ENCODE measurements around the gene RBMS3.

RBMS3 gene

DNA sequence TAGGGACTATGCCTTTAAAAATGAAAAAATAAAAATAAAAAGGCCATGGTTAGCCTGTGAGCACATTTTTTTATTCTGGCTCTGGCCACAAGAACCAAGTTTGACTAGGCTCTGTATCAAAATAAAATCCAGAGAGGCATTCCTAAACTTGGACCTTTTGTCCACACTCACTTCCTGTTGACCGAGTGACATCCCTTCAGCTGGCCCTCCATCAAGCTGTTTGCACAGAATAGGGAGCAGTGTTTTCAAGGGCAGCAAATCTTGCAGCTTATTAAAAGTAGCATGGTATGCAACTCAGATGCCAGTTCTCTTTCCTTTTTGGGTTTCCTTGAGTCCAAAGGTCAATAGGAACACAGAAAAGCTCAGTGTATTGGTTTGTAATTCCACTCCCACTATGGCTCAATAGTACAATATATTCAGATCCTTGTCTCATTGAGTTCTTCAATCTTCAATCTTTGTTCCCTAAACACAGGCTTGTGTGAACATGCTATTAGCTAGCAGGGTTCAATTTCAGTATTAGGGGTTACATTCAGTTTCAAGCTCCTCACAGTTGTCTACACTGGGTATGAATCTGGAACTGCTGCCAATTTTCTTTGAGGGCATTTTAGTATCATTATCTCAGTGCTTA lies 244.5 kb downstream of the RBMS3 start:
- no peak overlapping the region for H3K4me3 Mint-ChIP-seq
- no peaks in the 10 kb centered on the region for H3K4me1 Mint-ChIP-seq (ENCODE audit: low read depth)
- peaks cover 2% of the 10 kb centered on the region for H3K9me3 Mint-ChIP-seq (ENCODE audit: low read depth)
- peaks cover 6% of the 10 kb centered on the region for H3K27me3 Mint-ChIP-seq
- H3K27ac Mint-ChIP-seq: no peak overlapping the region
- no peaks in the 10 kb centered on the region for H3K36me3 Mint-ChIP-seq

GRCh38 chr3:29527246-29527645 lies 246.4 kb downstream of the RBMS3 start:
- no peak overlapping the region for H3K27ac Mint-ChIP-seq
- no peak overlapping the region for H3K4me3 Mint-ChIP-seq
- H3K27me3 Mint-ChIP-seq: peaks cover 4% of the 10 kb centered on the region
- H3K36me3 Mint-ChIP-seq: no peaks in the 10 kb centered on the region
- no peaks in the 10 kb centered on the region for H3K4me1 Mint-ChIP-seq (ENCODE audit: low read depth)
- H3K9me3 Mint-ChIP-seq (ENCODE audit: low read depth): peaks cover 2% of the 10 kb centered on the region

GRCh38 chr3:29531644-29532043 lies 250.8 kb downstream of the RBMS3 start:
- Mint-ChIP-seq H3K4me3 (no peak overlapping the region), H3K27ac (no peak overlapping the region), H3K9me3 (ENCODE audit: low read depth) (no peaks in the 10 kb centered on the region), H3K27me3 (no peaks in the 10 kb centered on the region), H3K4me1 (ENCODE audit: low read depth) (no peaks in the 10 kb centered on the region), H3K36me3 (no peaks in the 10 kb centered on the region)

GRCh38 chr3:29532473-29532872 lies 251.6 kb downstream of the RBMS3 start:
- H3K9me3 Mint-ChIP-seq (ENCODE audit: low read depth): no peaks in the 10 kb centered on the region
- no peak overlapping the region for H3K27ac Mint-ChIP-seq
- H3K27me3 Mint-ChIP-seq: no peaks in the 10 kb centered on the region
- H3K36me3 Mint-ChIP-seq: no peaks in the 10 kb centered on the region
- no peak overlapping the region for H3K4me3 Mint-ChIP-seq
- H3K4me1 Mint-ChIP-seq (ENCODE audit: low read depth): no peaks in the 10 kb centered on the region

DNA sequence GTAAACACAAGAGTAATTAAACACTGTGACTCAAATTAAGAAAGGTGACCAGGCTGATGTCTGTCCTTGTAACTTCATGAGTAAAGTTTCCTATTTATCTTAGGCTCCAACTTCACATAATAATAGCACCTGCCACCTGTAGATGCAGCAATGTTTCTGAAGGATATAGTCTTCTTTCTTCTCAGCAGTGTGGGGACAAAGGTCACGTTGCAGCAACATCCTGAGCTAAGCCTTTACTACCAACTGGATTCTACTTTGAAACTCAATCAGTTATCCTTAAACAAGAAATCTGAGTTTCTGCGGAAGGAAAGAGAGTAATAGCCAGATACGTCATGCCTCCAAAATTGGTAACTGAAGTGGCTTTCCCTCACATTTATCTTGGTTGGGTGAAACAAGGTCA lies 253.1 kb downstream of the RBMS3 start:
- Mint-ChIP-seq H3K36me3 (no peaks in the 10 kb centered on the region), H3K27ac (no peak overlapping the region), H3K27me3 (no peaks in the 10 kb centered on the region), H3K4me3 (no peak overlapping the region), H3K4me1 (ENCODE audit: low read depth) (no peaks in the 10 kb centered on the region), H3K9me3 (ENCODE audit: low read depth) (no peaks in the 10 kb centered on the region)

DNA sequence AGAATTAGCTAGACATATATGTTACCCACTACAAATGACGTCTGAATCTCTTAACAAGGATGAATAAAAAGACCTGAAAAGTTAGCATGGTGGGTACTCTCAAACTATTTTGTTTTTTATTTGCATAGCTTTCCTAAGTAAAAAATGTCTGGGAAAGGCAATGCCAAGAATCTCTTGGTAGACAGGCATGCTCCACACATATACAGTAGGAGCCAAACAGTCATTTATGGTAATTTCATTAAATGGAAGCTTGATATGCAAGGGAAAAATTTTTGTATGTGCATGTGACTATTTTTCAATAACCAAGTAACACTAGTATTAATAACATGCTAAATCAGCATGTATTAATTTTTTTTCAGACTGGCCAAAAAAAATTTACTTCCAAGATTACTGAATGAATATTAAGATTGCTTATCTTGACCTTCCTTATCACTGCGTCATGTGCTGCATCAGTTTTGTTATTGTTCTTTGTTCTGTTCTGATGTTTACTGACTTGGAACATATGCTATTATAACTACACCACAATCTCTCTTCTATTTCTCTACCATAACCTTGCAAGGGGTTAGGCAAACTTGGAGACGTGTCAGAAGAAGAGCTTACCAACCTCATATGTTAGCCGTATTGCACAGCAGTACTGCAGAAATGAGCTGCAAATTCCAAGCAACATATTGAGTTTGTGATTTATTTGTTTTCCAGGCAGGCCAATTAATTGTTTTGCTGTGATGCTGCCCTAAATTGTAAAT lies 255.3 kb downstream of the RBMS3 start:
- no peaks in the 10 kb centered on the region for H3K36me3 Mint-ChIP-seq
- no peak overlapping the region for H3K4me3 Mint-ChIP-seq
- no peaks in the 10 kb centered on the region for H3K4me1 Mint-ChIP-seq (ENCODE audit: low read depth)
- H3K27ac Mint-ChIP-seq: no peak overlapping the region
- H3K9me3 Mint-ChIP-seq (ENCODE audit: low read depth): no peaks in the 10 kb centered on the region
- H3K27me3 Mint-ChIP-seq: no peaks in the 10 kb centered on the region

DNA sequence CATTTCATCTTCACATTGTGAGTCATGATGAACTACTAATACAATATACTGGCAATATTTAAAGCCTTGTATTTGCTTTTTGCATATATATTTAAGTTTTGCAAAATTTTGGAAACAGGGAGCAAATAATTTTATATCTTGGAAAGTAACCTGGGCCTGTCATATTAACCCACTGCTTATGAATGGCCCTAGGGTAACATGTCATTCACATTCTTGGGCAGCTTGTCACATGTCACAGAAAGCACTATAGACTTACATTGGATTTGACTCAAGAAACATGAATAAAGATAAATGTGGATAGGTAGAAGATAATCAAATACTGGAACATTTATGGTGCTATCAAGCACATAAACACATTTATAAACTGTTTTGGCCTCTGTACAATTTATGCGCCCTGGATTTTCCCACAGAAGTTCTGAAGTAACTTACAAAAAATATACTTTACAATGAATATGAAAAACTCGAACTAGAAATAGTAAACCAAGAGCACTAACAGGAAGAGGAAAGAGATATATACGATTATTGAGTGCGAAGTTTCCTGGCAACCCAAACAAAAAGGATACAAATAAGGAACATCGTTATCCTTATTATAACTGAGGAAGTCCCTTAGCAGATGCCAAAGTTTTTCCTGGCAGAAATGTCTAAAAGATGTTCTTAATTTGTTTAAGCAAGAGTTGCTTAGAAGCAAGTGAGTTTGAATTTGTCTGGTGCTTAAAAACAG lies 257.2 kb downstream of the RBMS3 start:
- H3K27ac Mint-ChIP-seq: no peak overlapping the region
- no peaks in the 10 kb centered on the region for H3K27me3 Mint-ChIP-seq
- H3K4me1 Mint-ChIP-seq (ENCODE audit: low read depth): no peaks in the 10 kb centered on the region
- no peak overlapping the region for H3K4me3 Mint-ChIP-seq
- H3K9me3 Mint-ChIP-seq (ENCODE audit: low read depth): no peaks in the 10 kb centered on the region
- no peaks in the 10 kb centered on the region for H3K36me3 Mint-ChIP-seq

DNA sequence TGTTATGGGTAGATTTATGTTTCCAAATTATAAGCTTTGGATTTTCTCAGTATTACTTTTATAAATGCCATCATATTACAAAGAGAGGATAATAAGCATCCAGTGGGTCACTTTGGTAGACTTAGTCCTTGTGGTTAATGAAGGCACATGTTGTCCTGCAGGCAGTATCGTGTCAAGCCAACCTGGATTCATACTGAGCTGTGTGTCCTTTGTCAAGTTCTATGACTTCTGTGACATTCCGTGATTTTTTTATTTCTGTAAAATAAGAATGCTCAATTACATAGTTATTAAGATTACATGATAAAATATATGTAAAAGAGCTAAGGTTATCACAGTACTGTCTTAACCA lies 257.7 kb downstream of the RBMS3 start:
- no peaks in the 10 kb centered on the region for H3K36me3 Mint-ChIP-seq
- H3K4me1 Mint-ChIP-seq (ENCODE audit: low read depth): no peaks in the 10 kb centered on the region
- H3K27ac Mint-ChIP-seq: no peak overlapping the region
- H3K9me3 Mint-ChIP-seq (ENCODE audit: low read depth): no peaks in the 10 kb centered on the region
- H3K4me3 Mint-ChIP-seq: no peak overlapping the region
- H3K27me3 Mint-ChIP-seq: no peaks in the 10 kb centered on the region

- H3K27ac Mint-ChIP-seq: no peak overlapping the region
- no peaks in the 10 kb centered on the region for H3K36me3 Mint-ChIP-seq
- no peaks in the 10 kb centered on the region for H3K4me1 Mint-ChIP-seq (ENCODE audit: low read depth)
- no peaks in the 10 kb centered on the region for H3K27me3 Mint-ChIP-seq
- no peaks in the 10 kb centered on the region for H3K9me3 Mint-ChIP-seq (ENCODE audit: low read depth)
- H3K4me3 Mint-ChIP-seq: no peak overlapping the region
Observed at GRCh38 chr3:29540544-29540943, 259.7 kb downstream of the RBMS3 start.

- peaks cover 1% of the 10 kb centered on the region for H3K27me3 Mint-ChIP-seq
- H3K4me3 Mint-ChIP-seq: no peak overlapping the region
- no peaks in the 10 kb centered on the region for H3K36me3 Mint-ChIP-seq
- no peaks in the 10 kb centered on the region for H3K9me3 Mint-ChIP-seq (ENCODE audit: low read depth)
- no peaks in the 10 kb centered on the region for H3K4me1 Mint-ChIP-seq (ENCODE audit: low read depth)
- H3K27ac Mint-ChIP-seq: no peak overlapping the region
Observed at GRCh38 chr3:29544701-29545363, 264.0 kb downstream of the RBMS3 start.

DNA sequence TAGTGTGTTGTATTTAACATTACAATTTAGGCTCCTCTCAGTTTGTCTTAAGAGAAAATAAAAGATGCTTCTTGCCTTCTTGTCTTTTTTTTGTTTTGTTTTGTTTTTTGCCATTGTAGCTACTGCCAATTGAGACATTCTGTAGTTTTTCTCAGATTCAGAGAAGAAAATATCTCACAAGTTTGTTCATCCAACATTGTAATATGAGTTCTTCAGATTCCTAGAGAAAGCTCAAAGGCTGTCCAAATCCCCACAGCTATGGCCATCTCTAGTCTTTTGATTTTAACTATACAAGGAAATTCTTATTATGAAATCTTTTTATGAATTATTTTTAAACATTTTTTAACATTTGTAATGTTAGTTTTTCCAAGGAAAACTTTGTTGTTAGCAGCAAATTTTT lies 264.7 kb downstream of the RBMS3 start:
- H3K27ac Mint-ChIP-seq: no peak overlapping the region
- no peak overlapping the region for H3K4me3 Mint-ChIP-seq
- no peaks in the 10 kb centered on the region for H3K9me3 Mint-ChIP-seq (ENCODE audit: low read depth)
- no peaks in the 10 kb centered on the region for H3K36me3 Mint-ChIP-seq
- no peaks in the 10 kb centered on the region for H3K4me1 Mint-ChIP-seq (ENCODE audit: low read depth)
- peaks cover 1% of the 10 kb centered on the region for H3K27me3 Mint-ChIP-seq

- no peaks in the 10 kb centered on the region for H3K9me3 Mint-ChIP-seq (ENCODE audit: low read depth)
- no peaks in the 10 kb centered on the region for H3K36me3 Mint-ChIP-seq
- H3K4me1 Mint-ChIP-seq (ENCODE audit: low read depth): peaks cover 6% of the 10 kb centered on the region
- H3K27ac Mint-ChIP-seq: no peak overlapping the region
- peaks cover 1% of the 10 kb centered on the region for H3K27me3 Mint-ChIP-seq
- H3K4me3 Mint-ChIP-seq: no peak overlapping the region
Observed at GRCh38 chr3:29552051-29552450, 271.2 kb downstream of the RBMS3 start.

GRCh38 chr3:29554566-29554965 lies 273.7 kb downstream of the RBMS3 start:
- Mint-ChIP-seq H3K36me3 (no peaks in the 10 kb centered on the region), H3K27ac (no peak overlapping the region), H3K4me1 (ENCODE audit: low read depth) (peaks cover 6% of the 10 kb centered on the region), H3K9me3 (ENCODE audit: low read depth) (no peaks in the 10 kb centered on the region), H3K4me3 (no peak overlapping the region), H3K27me3 (no peaks in the 10 kb centered on the region)

DNA sequence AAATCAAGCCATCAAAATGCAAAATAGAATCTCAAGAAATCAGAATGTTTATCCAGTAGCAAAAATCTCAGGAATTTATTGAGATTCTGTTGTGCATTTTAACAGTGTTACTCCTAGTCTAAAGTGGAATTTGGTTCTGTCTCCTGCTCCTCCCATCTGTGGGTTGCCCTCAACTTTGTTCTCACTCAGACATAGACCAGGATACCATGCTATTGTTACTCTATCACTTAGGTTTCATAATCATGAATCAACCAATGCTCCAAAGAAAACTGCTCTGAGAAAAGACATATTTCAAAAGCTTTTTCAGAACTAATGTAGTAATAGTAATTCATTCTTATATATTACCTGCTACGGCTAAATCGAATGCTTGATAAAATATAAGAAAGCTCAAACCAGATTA lies 274.7 kb downstream of the RBMS3 start:
- Mint-ChIP-seq H3K4me3 (no peak overlapping the region), H3K4me1 (ENCODE audit: low read depth) (peaks cover 6% of the 10 kb centered on the region)

DNA sequence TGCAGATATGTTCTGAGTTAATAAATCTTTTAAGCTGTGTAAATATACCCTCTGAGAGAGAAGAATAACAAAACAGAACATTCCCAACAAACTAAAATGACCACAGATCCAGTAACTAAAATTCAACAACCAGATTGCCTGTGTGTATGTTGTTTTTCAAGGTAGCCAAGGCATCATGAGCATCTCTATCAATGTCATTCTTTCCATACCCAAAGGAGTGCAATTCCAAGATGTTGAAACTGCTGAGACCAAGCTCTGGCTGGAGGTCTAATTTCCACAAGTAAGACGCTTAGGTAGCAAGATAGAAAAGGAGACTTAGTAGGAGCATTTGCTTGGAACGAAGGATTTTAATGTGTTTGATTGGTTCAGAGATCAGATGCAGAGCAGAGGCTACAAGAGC lies 276.3 kb downstream of the RBMS3 start:
- H3K36me3 Mint-ChIP-seq: no peaks in the 10 kb centered on the region
- H3K4me3 Mint-ChIP-seq: no peak overlapping the region
- H3K27ac Mint-ChIP-seq: no peak overlapping the region
- H3K4me1 Mint-ChIP-seq (ENCODE audit: low read depth): peaks cover 6% of the 10 kb centered on the region
- H3K27me3 Mint-ChIP-seq: peaks cover 2% of the 10 kb centered on the region
- H3K9me3 Mint-ChIP-seq (ENCODE audit: low read depth): no peaks in the 10 kb centered on the region

More for the DNA sequence above, 274.7 kb downstream of the RBMS3 start:
- no peaks in the 10 kb centered on the region for H3K9me3 Mint-ChIP-seq (ENCODE audit: low read depth)
- no peaks in the 10 kb centered on the region for H3K36me3 Mint-ChIP-seq
- peaks cover 2% of the 10 kb centered on the region for H3K27me3 Mint-ChIP-seq
- no peak overlapping the region for H3K27ac Mint-ChIP-seq
